ENCODE results near the gene BMP7. TPM values are rescaled to one million over a fixed set of nuclear protein-coding genes. Genes with fewer than 3 reads are reported as not detected.

Gene BMP7
- polyA plus RNA-seq, 3 donors: 73.3 to 102 (median 94.0) TPM

- DNase-seq (ENCODE audit: extremely low read depth in 1 of 11, low read depth in 9 of 11, low spot score in 4 of 11): no peak
These were observed 45.9 kb downstream of the BMP7 start for GRCh38 chr20:57220337-57221145.

- no peak for DNase-seq (ENCODE audit: extremely low read depth in 1 of 11, low read depth in 9 of 11, low spot score in 4 of 11)
These were observed 47.3 kb downstream of the BMP7 start for GRCh38 chr20:57219071-57219677.

GRCh38 chr20:57218489-57218888, 48.0 kb downstream of the BMP7 start:
- DNase-seq (ENCODE audit: extremely low read depth in 1 of 11, low read depth in 9 of 11, low spot score in 4 of 11): no peak

- DNase-seq (ENCODE audit: extremely low read depth in 1 of 11, low read depth in 9 of 11, low spot score in 4 of 11): no peak
These were observed 48.6 kb downstream of the BMP7 start for GRCh38 chr20:57217802-57218201.

GRCh38 chr20:57216669-57217068, 49.8 kb downstream of the BMP7 start:
- DNase-seq (ENCODE audit: extremely low read depth in 1 of 11, low read depth in 9 of 11, low spot score in 4 of 11): no peak

GRCh38 chr20:57215826-57216471, 50.5 kb downstream of the BMP7 start:
- DNase-seq (ENCODE audit: extremely low read depth in 1 of 11, low read depth in 9 of 11, low spot score in 4 of 11): no peak

- DNase-seq (ENCODE audit: extremely low read depth in 1 of 11, low read depth in 9 of 11, low spot score in 4 of 11): no peak
These were observed 51.0 kb downstream of the BMP7 start for GRCh38 chr20:57215426-57215825.

- no peak for DNase-seq (ENCODE audit: extremely low read depth in 1 of 11, low read depth in 9 of 11, low spot score in 4 of 11)
These were observed 51.5 kb downstream of the BMP7 start for GRCh38 chr20:57214948-57215347.

GRCh38 chr20:57214427-57214826, 52.0 kb downstream of the BMP7 start:
- DNase-seq (ENCODE audit: extremely low read depth in 1 of 11, low read depth in 9 of 11, low spot score in 4 of 11): no peak

- DNase-seq (ENCODE audit: extremely low read depth in 1 of 11, low read depth in 9 of 11, low spot score in 4 of 11): no peak
These were observed 52.5 kb downstream of the BMP7 start for GRCh38 chr20:57213924-57214323.

GRCh38 chr20:57213291-57213690, 53.1 kb downstream of the BMP7 start:
- no peak for DNase-seq (ENCODE audit: extremely low read depth in 1 of 11, low read depth in 9 of 11, low spot score in 4 of 11)

- DNase-seq (ENCODE audit: extremely low read depth in 1 of 11, low read depth in 9 of 11, low spot score in 4 of 11): peak in 3 of 11 donors; percentile 46 to 58 (median 46)
These were observed 53.7 kb downstream of the BMP7 start for GRCh38 chr20:57212534-57213276.

- no peak for DNase-seq (ENCODE audit: extremely low read depth in 1 of 11, low read depth in 9 of 11, low spot score in 4 of 11)
These were observed 54.4 kb downstream of the BMP7 start for GRCh38 chr20:57211908-57212533.

GRCh38 chr20:57211406-57211805, 55.0 kb downstream of the BMP7 start:
- DNase-seq (ENCODE audit: extremely low read depth in 1 of 11, low read depth in 9 of 11, low spot score in 4 of 11): no peak

- no peak for DNase-seq (ENCODE audit: extremely low read depth in 1 of 11, low read depth in 9 of 11, low spot score in 4 of 11)
These were observed 55.5 kb downstream of the BMP7 start for GRCh38 chr20:57210911-57211280.

GRCh38 chr20:57210054-57210910, 56.2 kb downstream of the BMP7 start:
- DNase-seq (ENCODE audit: extremely low read depth in 1 of 11, low read depth in 9 of 11, low spot score in 4 of 11): peak in 2 of 11 donors; percentile 44 to 63

- DNase-seq (ENCODE audit: extremely low read depth in 1 of 11, low read depth in 9 of 11, low spot score in 4 of 11): no peak
These were observed 57.0 kb downstream of the BMP7 start for GRCh38 chr20:57209413-57209812.

- no peak for DNase-seq (ENCODE audit: extremely low read depth in 1 of 11, low read depth in 9 of 11, low spot score in 4 of 11)
These were observed 58.2 kb downstream of the BMP7 start for GRCh38 chr20:57208198-57208597.

Measured in renal cortex interstitium (tissue), 11 donors.